Neural cell (in vitro differentiated cells): Measurements from ENCODE around the gene FLYWCH2.

ENCODE experiments used
- EZH2 ChIP-seq: fragments of 200-600, 300-800 bp; shearing (Covaris generic), sonication (generic); IDR thresholded peaks from 2 replicates; pipeline ENCODE4 v1.6.1; 2014; ENCODE audit warnings: antibody characterized with exemption, low read length, borderline replicate concordance, mild to moderate bottlenecking; ENCODE audit not compliant: insufficient read depth, poor library complexity, severe bottlenecking
- POLR2AphosphoS5 ChIP-seq: IDR thresholded peaks from 2 replicates; pipeline ENCODE4 v1.6.1; 2012
- RAD21 ChIP-seq: fragments of 450-650 bp; conservative IDR thresholded peaks from 2 replicates; pipeline ENCODE4 v1.6.1; 2014; ENCODE audit warnings: antibody characterized with exemption, mild to moderate bottlenecking, moderate library complexity
- SMC3 ChIP-seq: fragments of 450-650 bp; conservative IDR thresholded peaks from 2 replicates; pipeline ENCODE4 v1.6.1; 2014; ENCODE audit warnings: antibody characterized with exemption, mild to moderate bottlenecking, moderate library complexity; ENCODE audit not compliant: poor library complexity
- TAF1 ChIP-seq: IDR thresholded peaks from 2 replicates; pipeline ENCODE4 v1.6.1; 2012; ENCODE audit warnings: low read depth
- TF ChIP-seq, protein P1 (sequence below): IDR thresholded peaks from 2 replicates; pipeline ENCODE4 v1.6.1; 2012; ENCODE audit warnings: borderline replicate concordance
- TF ChIP-seq, protein P2 (sequence below): fragments of 450-650 bp; IDR thresholded peaks from 2 replicates; pipeline ENCODE4 v1.5.1; 2014; ENCODE audit warnings: antibody characterized with exemption, mild to moderate bottlenecking, moderate library complexity; ENCODE audit not compliant: poor library complexity, severe bottlenecking

- TF ChIP-seq, protein P1, sequence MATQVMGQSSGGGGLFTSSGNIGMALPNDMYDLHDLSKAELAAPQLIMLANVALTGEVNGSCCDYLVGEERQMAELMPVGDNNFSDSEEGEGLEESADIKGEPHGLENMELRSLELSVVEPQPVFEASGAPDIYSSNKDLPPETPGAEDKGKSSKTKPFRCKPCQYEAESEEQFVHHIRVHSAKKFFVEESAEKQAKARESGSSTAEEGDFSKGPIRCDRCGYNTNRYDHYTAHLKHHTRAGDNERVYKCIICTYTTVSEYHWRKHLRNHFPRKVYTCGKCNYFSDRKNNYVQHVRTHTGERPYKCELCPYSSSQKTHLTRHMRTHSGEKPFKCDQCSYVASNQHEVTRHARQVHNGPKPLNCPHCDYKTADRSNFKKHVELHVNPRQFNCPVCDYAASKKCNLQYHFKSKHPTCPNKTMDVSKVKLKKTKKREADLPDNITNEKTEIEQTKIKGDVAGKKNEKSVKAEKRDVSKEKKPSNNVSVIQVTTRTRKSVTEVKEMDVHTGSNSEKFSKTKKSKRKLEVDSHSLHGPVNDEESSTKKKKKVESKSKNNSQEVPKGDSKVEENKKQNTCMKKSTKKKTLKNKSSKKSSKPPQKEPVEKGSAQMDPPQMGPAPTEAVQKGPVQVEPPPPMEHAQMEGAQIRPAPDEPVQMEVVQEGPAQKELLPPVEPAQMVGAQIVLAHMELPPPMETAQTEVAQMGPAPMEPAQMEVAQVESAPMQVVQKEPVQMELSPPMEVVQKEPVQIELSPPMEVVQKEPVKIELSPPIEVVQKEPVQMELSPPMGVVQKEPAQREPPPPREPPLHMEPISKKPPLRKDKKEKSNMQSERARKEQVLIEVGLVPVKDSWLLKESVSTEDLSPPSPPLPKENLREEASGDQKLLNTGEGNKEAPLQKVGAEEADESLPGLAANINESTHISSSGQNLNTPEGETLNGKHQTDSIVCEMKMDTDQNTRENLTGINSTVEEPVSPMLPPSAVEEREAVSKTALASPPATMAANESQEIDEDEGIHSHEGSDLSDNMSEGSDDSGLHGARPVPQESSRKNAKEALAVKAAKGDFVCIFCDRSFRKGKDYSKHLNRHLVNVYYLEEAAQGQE = no peak
- TF ChIP-seq, protein P2, sequence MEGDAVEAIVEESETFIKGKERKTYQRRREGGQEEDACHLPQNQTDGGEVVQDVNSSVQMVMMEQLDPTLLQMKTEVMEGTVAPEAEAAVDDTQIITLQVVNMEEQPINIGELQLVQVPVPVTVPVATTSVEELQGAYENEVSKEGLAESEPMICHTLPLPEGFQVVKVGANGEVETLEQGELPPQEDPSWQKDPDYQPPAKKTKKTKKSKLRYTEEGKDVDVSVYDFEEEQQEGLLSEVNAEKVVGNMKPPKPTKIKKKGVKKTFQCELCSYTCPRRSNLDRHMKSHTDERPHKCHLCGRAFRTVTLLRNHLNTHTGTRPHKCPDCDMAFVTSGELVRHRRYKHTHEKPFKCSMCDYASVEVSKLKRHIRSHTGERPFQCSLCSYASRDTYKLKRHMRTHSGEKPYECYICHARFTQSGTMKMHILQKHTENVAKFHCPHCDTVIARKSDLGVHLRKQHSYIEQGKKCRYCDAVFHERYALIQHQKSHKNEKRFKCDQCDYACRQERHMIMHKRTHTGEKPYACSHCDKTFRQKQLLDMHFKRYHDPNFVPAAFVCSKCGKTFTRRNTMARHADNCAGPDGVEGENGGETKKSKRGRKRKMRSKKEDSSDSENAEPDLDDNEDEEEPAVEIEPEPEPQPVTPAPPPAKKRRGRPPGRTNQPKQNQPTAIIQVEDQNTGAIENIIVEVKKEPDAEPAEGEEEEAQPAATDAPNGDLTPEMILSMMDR = no peak
- TF ChIP-seq SMC3 (no peak), EZH2 (no peak), TAF1 (no peak), POLR2AphosphoS5 (no peak), RAD21 (no peak)
Observed at GRCh38 chr16:2934450-2934849, 51.4 kb downstream of the FLYWCH2 start.
